ENCODE results near the gene WDR17.

DNA sequence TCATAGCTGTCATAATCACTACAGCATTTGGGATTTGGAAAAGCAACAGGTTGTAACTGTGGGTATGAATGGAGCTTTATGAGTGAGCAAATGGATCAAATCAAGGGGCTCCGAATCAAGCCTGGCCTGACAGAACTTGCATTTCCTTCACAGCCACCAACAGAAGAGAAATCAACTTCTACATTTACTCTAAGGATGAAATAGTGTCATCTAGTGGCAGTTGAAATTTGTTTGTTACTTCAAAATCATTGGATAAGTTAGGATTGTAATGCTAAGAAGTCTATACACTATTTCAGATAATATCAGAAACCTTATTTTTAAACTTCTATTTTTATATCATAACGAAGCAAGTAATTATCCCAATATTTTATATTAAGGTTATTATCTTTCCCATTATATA is 10.7 kb upstream of the WDR17 start:
- no peak for TF ChIP-seq POLR2A (IDR thresholded peaks at IDR 0.05; ENCODE audit: extremely low read depth, insufficient read length)
- TF ChIP-seq, protein P1, sequence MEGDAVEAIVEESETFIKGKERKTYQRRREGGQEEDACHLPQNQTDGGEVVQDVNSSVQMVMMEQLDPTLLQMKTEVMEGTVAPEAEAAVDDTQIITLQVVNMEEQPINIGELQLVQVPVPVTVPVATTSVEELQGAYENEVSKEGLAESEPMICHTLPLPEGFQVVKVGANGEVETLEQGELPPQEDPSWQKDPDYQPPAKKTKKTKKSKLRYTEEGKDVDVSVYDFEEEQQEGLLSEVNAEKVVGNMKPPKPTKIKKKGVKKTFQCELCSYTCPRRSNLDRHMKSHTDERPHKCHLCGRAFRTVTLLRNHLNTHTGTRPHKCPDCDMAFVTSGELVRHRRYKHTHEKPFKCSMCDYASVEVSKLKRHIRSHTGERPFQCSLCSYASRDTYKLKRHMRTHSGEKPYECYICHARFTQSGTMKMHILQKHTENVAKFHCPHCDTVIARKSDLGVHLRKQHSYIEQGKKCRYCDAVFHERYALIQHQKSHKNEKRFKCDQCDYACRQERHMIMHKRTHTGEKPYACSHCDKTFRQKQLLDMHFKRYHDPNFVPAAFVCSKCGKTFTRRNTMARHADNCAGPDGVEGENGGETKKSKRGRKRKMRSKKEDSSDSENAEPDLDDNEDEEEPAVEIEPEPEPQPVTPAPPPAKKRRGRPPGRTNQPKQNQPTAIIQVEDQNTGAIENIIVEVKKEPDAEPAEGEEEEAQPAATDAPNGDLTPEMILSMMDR (IDR thresholded peaks at IDR 0.05; ENCODE audit: low read depth, low read length): no peak
- no peak for TF ChIP-seq MYC (IDR thresholded peaks at IDR 0.05; ENCODE audit: low read depth, low read length)
